HG03354 (cell line): Measurements from ENCODE around the gene AGTRAP.

ENCODE experiments used
- ATAC-seq: cut with Tn5 transposase; IDR thresholded peaks from one replicate; pipeline ENCODE4 v1.9.1; 2021; ENCODE audit warnings: mild to moderate bottlenecking; ENCODE audit not compliant: unreplicated experiment, poor library complexity, severe bottlenecking

AGTRAP gene

GRCh38 chr1:11751087-11751486 lies 15.2 kb downstream of the AGTRAP start:
- no peak for ATAC-seq

GRCh38 chr1:11752359-11753088 lies 16.6 kb downstream of the AGTRAP start:
- ATAC-seq = no peak

- no peak for ATAC-seq
These were observed 17.7 kb downstream of the AGTRAP start for GRCh38 chr1:11753555-11754208.

- ATAC-seq = no peak
These were observed 21.1 kb downstream of the AGTRAP start for GRCh38 chr1:11757047-11757446.

- ATAC-seq = no peak
These were observed 23.9 kb downstream of the AGTRAP start for GRCh38 chr1:11759791-11760190.

GRCh38 chr1:11761285-11761684 lies 25.3 kb downstream of the AGTRAP start:
- ATAC-seq = no peak

GRCh38 chr1:11761988-11762406 lies 26.1 kb downstream of the AGTRAP start, which contains the start of gene C1orf167:
Gene C1orf167, plus strand, starts transcription at chr1:11762193. Its CDS starts 2,208 bp downstream, at chr1:11764401.
- ATAC-seq = no peak

GRCh38 chr1:11764115-11764514 lies 28.2 kb downstream of the AGTRAP start:
- no peak for ATAC-seq

- ATAC-seq = no peak
These were observed 28.6 kb downstream of the AGTRAP start for GRCh38 chr1:11764519-11764918.

- no peak for ATAC-seq
These were observed 29.9 kb downstream of the AGTRAP start for GRCh38 chr1:11765661-11766428.

- no peak for ATAC-seq
These were observed 30.5 kb downstream of the AGTRAP start for GRCh38 chr1:11766429-11766776.

GRCh38 chr1:11767922-11768704 lies 32.2 kb downstream of the AGTRAP start:
- ATAC-seq = no peak

- no peak for ATAC-seq
These were observed 32.9 kb downstream of the AGTRAP start for GRCh38 chr1:11768821-11769220.

- ATAC-seq = no peak
These were observed 33.3 kb downstream of the AGTRAP start for GRCh38 chr1:11769274-11769673.

GRCh38 chr1:11770011-11770410 lies 34.1 kb downstream of the AGTRAP start:
- ATAC-seq = no peak

GRCh38 chr1:11771481-11772043 lies 35.6 kb downstream of the AGTRAP start:
- ATAC-seq = no peak

- ATAC-seq = no peak
These were observed 36.5 kb downstream of the AGTRAP start for GRCh38 chr1:11772458-11772857.

GRCh38 chr1:11774753-11775152 lies 38.8 kb downstream of the AGTRAP start:
- no peak for ATAC-seq

GRCh38 chr1:11777658-11778322 lies 41.9 kb downstream of the AGTRAP start:
- no peak for ATAC-seq
